Measurements from ENCODE around the gene KRT78.
"Not testable (repeated sequence)": the region's sequence is repeated elsewhere in the genome, so short reads cannot be mapped to it uniquely, and the experiment has no call there.

Gene KRT78, protein sequence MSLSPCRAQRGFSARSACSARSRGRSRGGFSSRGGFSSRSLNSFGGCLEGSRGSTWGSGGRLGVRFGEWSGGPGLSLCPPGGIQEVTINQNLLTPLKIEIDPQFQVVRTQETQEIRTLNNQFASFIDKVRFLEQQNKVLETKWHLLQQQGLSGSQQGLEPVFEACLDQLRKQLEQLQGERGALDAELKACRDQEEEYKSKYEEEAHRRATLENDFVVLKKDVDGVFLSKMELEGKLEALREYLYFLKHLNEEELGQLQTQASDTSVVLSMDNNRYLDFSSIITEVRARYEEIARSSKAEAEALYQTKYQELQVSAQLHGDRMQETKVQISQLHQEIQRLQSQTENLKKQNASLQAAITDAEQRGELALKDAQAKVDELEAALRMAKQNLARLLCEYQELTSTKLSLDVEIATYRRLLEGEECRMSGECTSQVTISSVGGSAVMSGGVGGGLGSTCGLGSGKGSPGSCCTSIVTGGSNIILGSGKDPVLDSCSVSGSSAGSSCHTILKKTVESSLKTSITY

DNA sequence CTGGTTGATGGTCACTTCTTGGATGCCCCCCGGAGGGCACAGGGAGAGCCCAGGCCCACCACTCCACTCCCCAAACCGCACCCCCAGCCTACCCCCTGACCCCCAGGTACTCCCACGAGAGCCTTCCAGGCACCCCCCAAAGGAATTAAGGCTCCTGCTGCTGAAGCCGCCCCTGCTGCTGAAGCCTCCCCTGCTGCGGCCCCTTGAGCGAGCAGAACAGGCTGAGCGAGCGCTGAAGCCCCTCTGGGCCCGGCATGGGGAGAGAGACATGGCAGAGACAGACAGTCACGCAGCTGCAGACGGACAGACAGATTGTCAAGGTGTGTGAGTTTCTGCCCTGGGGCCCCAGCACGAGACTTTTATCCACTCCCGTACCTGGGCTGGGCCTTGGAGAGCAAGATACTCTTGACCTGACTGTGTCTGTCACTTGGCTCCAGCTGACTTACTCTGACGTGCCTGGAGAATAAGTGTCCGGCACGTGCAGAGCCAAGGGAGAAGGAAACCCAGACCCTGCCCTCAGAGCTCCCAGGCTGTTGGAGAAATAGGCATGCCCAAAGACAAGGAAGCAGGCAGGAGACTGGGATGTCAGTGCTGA is at the start of gene KRT78:
TSS of gene KRT78 (minus strand) at position 334 of the 595 bp plus-strand sequence. CDS start at position 270, 64 bp downstream.
- DNase-seq = no peak

DNA sequence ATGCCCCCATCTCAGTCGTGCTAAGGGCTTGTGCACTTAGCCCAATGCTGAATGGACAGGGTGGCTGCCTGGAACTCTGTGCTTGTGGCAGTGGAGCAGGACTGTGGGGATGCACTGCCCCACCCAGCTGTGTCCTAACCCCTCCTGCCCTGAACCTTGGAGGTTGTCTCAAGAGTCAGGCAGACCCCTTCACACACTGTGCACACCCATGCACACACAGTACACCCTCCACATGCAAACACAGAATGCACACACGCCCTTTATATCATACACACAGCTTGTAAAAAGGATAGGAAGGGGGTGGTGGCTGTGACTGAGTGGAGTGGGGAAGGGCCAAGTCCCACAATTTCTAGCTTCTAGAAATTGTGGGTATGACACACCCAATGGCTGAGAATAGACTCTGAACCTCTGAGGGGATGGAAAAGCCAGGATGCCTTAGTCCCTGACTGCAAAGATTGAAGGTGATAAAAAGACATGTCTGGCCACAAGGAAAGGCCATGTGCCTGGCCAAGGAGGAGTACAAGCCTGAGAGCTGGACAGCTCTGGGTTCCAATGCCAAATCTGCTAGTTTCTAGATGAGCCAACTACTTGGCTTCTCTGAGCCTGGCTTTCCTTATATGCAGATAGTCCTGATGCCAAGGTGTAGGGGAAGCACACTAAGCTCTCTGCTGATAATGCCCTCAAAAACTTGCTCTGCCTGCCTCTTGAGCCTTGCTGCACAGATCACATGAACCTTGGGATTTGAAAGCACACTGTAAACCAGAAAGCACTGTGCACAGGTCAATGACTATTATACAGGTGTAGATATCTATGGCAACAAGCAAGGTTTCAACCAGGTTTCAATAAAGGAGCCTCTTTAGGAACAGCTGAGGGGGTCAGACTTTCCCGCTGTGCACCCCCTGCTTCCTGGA is 47.7 kb upstream of the KRT78 start:
- no peak for DNase-seq

DNA sequence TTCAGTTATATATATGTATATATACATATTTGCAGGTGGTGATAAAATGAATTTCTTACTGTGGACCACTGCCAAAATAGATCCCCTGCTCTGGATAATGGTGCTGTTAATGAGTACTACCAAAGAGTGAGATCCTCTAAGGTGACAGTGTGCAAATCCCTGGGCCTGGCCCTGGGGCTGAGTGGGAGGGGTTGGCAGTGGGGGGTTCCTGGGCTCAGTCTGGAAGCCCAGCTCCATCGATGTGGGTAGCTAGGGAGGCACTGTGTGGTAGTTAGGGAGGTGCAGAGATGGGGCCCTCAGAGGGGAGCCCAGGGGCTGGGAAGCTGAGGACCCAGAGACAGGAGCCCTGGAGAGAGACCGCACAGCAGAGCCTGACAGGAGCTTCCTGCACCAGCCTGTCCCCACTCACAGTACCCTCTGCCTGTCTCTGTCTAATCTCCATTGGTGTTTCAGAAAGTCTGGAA is 47.0 kb upstream of the KRT78 start:
- DNase-seq = no peak

GRCh38 chr12:52892974-52893373 is 44.2 kb upstream of the KRT78 start:
- no peak for DNase-seq

- DNase-seq = no peak
These were observed 43.5 kb upstream of the KRT78 start for GRCh38 chr12:52892207-52892852.

- DNase-seq = no peak
These were observed 42.2 kb upstream of the KRT78 start for GRCh38 chr12:52891044-52891443.

GRCh38 chr12:52890417-52890816 is 41.6 kb upstream of the KRT78 start:
- no peak for DNase-seq

GRCh38 chr12:52884526-52885293 is 35.9 kb upstream of the KRT78 start:
- DNase-seq = peak; percentile 85

DNA sequence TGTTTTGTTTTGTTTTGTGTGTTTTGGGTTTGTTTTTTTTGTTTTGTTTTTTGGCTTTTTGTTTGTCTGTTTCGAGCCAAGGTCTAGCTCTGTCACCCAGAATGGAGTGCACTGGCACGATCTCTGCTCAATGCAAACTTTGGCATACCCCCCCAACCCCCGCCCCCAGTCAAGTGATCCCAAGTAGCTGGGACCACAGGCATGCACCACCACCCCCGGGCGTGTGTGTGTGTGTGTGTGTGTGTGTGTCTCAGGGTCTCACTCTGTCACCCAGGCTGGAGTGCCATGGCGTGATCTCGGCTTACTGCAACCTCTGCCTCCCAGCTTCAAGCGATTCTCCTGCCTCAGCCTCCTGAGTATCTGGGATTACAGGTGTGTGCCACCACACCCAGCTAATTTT is 31.7 kb upstream of the KRT78 start:
- DNase-seq = not testable (repeated sequence)

DNA sequence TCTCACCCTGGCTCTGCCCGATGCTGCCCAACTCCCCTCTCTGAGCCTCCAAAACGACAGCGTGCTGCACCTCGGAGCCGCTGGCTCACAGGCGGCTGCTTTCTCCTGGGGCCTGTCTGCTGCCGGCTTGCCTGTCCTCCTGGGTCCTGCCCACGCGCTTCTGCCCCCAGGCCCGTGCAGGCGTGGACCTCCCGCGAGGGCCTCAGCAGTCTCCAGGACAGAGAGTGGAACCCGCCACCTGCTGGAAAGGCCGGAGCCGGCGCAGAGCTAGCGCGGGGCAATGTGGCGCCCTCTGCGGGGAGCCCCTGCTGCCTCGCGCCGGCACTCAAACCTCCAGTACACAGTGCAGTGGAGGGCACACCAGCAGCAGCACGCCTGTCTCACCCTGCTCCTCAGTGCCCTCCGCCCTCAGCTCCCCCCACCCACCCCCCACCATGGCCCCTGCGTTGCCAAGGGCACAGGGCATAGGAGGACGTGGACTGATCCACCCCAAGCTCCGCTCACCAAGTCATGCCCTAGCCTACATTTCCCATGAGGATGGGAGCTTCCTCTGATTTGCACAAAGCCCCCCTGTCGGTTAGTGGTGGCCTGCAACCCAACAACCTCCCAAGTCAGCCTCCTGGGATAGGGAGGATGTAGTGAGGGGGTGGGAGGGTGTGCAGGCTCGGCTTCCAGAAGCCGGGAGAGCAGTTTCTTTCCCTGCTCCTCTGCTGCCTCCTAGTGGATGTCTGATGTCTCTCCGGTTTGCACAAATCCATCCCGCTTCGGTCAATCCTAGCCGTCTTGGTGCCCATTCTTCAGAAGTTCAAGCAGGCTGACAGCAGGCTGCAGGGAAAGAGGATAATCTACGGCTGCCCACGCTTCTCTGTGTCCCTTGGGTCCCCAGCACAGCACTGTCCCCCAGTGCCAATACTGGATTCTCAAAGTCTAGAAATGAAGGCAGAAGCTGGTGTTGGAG is 30.9 kb upstream of the KRT78 start:
- peak; percentile 97 for DNase-seq

- DNase-seq = no peak
These were observed 30.0 kb upstream of the KRT78 start for GRCh38 chr12:52878507-52879393.

DNA sequence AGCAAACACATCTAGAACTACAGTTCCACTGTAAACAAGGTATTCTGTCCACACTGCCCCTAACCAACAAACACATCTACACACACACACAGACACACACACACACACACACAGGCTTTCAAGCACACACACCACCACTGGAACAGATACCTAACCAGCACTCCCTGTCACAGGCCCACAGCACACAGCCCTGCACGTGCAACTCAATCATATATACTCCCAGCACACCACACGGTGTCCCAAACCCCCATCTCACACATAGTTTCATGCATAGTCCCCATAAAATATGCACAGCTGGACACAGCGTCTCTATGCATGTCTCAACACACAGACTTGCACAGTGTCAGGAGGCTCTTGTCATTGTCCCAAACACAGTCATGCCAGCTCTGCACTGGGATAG is 28.4 kb upstream of the KRT78 start:
- DNase-seq = no peak

- no peak for DNase-seq
These were observed 27.6 kb upstream of the KRT78 start for GRCh38 chr12:52876372-52876771.

DNA sequence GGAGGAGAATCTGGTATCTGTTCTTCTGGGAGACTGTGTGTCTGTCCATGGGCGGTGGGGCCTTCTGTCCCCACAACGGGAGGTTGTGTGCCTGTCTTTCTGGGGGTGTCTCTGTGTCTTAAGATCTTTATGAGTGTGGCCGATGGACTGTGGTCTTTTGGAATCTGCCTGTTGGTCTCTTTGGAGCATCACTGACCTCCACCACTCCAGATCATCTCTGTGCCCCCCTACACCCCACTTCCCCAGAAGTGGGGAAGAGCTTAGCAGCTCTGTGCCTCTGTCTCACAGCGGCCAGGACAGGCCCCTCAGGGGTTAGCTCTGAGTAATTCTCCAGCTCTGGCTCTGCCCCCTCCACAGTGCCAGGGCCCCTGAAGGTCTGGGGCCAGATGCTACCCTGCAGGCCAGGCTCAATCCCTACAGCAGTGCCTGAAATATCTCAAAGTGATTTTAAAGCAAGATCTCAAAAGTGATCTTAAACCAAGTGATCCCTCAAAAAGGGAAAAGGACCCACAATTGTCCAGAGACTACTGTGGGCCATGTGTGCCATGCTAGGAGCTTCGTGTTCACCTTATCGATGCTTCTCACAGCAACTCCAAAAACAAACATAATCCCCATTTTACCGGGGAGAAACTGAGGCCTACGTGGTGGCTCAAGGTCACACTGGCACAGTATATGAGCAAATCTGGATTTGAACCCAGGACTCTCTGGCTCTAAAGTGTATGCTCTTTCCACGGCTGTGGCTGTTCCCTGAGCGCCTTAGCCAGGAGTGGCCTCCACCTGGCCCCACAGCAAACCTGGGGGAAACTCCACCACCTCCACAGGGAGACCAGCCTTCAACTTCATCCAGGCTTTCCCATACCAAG is 26.0 kb upstream of the KRT78 start:
- DNase-seq = no peak

DNA sequence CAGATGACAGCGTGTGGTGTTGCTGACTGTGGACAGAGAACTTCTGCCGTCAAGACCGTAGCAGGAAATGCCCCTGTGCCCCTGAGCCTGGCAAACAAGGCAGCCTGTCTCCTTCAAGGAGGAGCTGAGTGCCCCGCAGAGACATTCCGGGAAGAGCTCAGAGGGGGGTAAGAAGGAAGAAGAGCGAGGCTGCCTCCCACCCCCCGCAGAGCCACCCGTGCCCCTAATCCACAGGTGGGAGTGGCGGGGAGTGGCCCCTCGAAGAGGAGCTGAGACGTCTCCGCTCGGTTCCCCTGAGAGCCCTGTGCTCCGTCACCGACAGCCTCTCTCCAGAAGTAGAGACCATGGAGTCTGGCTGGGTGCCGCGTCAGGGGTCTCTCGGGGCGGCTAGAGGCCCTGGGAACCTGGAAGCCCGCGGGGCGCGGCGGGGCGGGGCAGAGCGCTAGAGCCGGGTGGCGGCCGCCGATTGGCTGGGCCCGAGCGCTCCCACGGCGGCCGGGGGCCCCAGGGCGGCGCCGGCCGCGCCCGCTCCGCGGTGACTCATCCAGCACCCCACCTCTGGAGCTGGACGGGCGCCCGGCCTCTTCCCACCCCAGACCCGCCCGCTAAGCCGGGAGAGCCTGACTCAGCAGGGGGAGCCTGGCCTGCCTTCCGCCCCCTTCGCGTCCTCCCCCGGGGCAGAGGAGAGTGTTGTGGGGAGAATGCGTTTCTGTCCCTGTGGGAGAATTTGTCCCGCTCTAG is 25.2 kb upstream of the KRT78 start:
- peak; percentile 72 for DNase-seq

DNA sequence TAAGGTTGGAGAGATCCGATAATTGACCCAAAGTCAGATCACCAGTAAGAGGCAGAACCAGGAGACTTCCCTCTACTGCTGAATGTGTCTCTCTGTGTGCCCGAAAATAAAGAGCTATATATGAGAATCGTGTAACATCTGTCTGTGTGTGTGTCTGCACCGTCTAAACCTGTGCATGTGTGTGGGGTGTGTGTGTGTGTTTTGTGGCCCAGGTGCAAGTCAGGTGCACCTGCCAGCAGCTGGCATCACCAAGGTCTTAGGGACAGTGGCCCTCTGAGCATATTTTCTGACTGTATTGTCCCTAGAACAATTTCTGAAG is 24.7 kb upstream of the KRT78 start:
- no peak for DNase-seq

GRCh38 chr12:52872644-52873389 is 24.0 kb upstream of the KRT78 start:
- DNase-seq = no peak
